AG20443 (cell line): ENCODE measurements around the gene IGF2R.
A peak's percentile ranks its signal among the peaks of the same experiment; 100 is the strongest.

Experiments used
- DNase-seq: peaks from one replicate; pipeline ENCODE4 v3.0.0; 2012; ENCODE audit warnings: low spot score, mixed read lengths

IGF2R gene

GRCh38 chr6:160049346-160049745 is 80.5 kb downstream of the IGF2R start:
- DNase-seq, result no peak

GRCh38 chr6:160050022-160050421 is 81.1 kb downstream of the IGF2R start:
- no peak for DNase-seq

- no peak for DNase-seq
Measured at GRCh38 chr6:160051390-160051789, 82.5 kb downstream of the IGF2R start.

GRCh38 chr6:160054271-160054670 is 85.4 kb downstream of the IGF2R start:
- DNase-seq, result no peak

GRCh38 chr6:160054913-160055312 is 86.0 kb downstream of the IGF2R start:
- DNase-seq, result no peak

GRCh38 chr6:160055378-160055777 is 86.5 kb downstream of the IGF2R start:
- no peak for DNase-seq

- DNase-seq, result no peak
Measured at GRCh38 chr6:160055813-160056212, 86.9 kb downstream of the IGF2R start.

- DNase-seq, result no peak
Measured at GRCh38 chr6:160057080-160057479, 88.2 kb downstream of the IGF2R start.

GRCh38 chr6:160058603-160059215 is 89.8 kb downstream of the IGF2R start:
- DNase-seq, result no peak

- DNase-seq, result no peak
Measured at GRCh38 chr6:160060221-160060620, 91.3 kb downstream of the IGF2R start.

- no peak for DNase-seq
Measured at GRCh38 chr6:160060920-160061447, 92.1 kb downstream of the IGF2R start.

GRCh38 chr6:160063771-160064413 is 95.0 kb downstream of the IGF2R start:
- DNase-seq, result no peak

GRCh38 chr6:160065200-160065599 is 96.3 kb downstream of the IGF2R start:
- DNase-seq, result no peak

GRCh38 chr6:160067564-160067963 is 98.7 kb downstream of the IGF2R start:
- DNase-seq, result no peak

- DNase-seq, result no peak
Measured at GRCh38 chr6:160068346-160068745, 99.5 kb downstream of the IGF2R start.

GRCh38 chr6:160069050-160069454 is 100.2 kb downstream of the IGF2R start:
- DNase-seq, result no peak

GRCh38 chr6:160069459-160069858 is 100.6 kb downstream of the IGF2R start:
- no peak for DNase-seq

- DNase-seq, result no peak
Measured at GRCh38 chr6:160070427-160070826, 101.5 kb downstream of the IGF2R start.

- DNase-seq, result no peak
Measured at GRCh38 chr6:160070831-160071230, 101.9 kb downstream of the IGF2R start.

- peak; percentile 18 for DNase-seq
Measured at GRCh38 chr6:160071805-160072690, 103.2 kb downstream of the IGF2R start.

- no peak for DNase-seq
Measured at GRCh38 chr6:160073272-160073671, 104.4 kb downstream of the IGF2R start.

- no peak for DNase-seq
Measured at GRCh38 chr6:160076009-160076408, 107.1 kb downstream of the IGF2R start.

- peak; percentile 20 for DNase-seq
Measured at GRCh38 chr6:160077024-160077423, 108.1 kb downstream of the IGF2R start.
